GM23338 (cell line): ENCODE data around the gene ILK. TPM values are rescaled to one million over a fixed set of nuclear protein-coding genes. Genes with fewer than 3 reads are reported as not detected.

Source experiments
- EZH2phosphoT487 ChIP-seq: fragments of 200-600 bp; sonication (generic); IDR thresholded peaks from one replicate; pipeline ENCODE4 v1.8.1; 2018; ENCODE audit warnings: antibody characterized with exemption; ENCODE audit not compliant: unreplicated experiment
- ZNF331 ChIP-seq: fragments of 250-450 bp; sonication (Bioruptor Pico); IDR thresholded peaks from 2 replicates; pipeline ENCODE4 v1.5.0; 2020; ENCODE audit warnings: low read depth, mild to moderate bottlenecking, moderate library complexity
- polyA plus RNA-seq: library from polyadenylated mRNA; unstranded; fragments of >200 nt; fragmentation: Nextera tagmentation; extraction: Ambion mirVana; gene quantifications from 2 replicates; pipeline ENCODE4 v1.2.1, GENCODE V29; 2016
- total RNA-seq: library from RNA; depleted of rRNA; stranded (reverse); fragments of >200 nt; shearing (Covaris generic); gene quantifications from 2 replicates; pipeline ENCODE4 v1.2.3, GENCODE V29; 2014
- TF ChIP-seq, protein P1 (sequence below): fragments of 250-450 bp; sonication (Bioruptor Pico); IDR thresholded peaks from 2 replicates; pipeline ENCODE4 v1.5.0; 2020; ENCODE audit warnings: mild to moderate bottlenecking, moderate library complexity
- TF ChIP-seq, protein P2 (sequence below): IDR thresholded peaks from one replicate; pipeline ENCODE4 v1.6.1; 2018; ENCODE audit warnings: antibody characterized with exemption; ENCODE audit not compliant: unreplicated experiment

Gene ILK
- total and polyA plus RNA-seq, 2 experiments from 2014 or later = 62.6 to 91.0 TPM

DNA sequence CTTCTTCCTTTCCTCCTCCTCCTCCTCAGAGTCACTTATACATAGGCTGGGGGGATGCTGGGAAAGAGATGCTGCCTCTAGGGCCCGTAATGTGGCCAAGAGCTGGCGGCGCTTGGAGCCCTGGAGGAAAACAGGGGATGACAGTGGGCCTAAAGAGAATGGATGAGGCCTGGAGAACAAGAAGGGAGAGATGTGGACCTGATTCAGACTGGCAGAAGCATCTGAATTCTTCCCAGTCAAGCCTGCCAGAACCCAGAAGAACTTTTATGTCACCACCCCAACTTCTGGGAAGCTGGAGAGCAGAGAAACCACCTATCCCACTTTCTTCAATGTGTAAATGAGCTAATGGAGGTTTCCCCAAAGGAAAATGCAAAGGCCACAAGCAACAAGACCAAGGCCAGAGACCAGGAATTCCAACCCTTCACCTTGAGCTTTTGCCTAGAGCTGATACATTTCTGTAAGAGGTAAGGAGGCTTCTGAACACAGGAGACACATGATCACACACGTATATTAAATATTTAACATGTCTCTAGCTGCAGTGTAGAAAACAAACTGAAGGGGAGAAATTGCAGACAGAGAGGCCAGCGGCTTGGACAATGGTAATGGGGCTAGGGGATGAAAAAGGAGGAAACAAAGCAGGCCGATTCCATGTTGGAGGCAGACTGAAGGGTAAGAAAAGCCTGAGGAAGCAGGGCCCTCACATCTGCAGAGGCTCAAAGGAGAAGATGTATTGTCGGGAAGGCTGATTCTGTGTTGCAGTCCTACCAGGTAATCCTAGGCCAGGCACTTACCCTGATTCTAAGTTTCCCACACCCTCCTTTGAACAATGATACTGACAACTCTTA is 1.3 kb upstream of the ILK start (continued):
- TF ChIP-seq, protein P1, sequence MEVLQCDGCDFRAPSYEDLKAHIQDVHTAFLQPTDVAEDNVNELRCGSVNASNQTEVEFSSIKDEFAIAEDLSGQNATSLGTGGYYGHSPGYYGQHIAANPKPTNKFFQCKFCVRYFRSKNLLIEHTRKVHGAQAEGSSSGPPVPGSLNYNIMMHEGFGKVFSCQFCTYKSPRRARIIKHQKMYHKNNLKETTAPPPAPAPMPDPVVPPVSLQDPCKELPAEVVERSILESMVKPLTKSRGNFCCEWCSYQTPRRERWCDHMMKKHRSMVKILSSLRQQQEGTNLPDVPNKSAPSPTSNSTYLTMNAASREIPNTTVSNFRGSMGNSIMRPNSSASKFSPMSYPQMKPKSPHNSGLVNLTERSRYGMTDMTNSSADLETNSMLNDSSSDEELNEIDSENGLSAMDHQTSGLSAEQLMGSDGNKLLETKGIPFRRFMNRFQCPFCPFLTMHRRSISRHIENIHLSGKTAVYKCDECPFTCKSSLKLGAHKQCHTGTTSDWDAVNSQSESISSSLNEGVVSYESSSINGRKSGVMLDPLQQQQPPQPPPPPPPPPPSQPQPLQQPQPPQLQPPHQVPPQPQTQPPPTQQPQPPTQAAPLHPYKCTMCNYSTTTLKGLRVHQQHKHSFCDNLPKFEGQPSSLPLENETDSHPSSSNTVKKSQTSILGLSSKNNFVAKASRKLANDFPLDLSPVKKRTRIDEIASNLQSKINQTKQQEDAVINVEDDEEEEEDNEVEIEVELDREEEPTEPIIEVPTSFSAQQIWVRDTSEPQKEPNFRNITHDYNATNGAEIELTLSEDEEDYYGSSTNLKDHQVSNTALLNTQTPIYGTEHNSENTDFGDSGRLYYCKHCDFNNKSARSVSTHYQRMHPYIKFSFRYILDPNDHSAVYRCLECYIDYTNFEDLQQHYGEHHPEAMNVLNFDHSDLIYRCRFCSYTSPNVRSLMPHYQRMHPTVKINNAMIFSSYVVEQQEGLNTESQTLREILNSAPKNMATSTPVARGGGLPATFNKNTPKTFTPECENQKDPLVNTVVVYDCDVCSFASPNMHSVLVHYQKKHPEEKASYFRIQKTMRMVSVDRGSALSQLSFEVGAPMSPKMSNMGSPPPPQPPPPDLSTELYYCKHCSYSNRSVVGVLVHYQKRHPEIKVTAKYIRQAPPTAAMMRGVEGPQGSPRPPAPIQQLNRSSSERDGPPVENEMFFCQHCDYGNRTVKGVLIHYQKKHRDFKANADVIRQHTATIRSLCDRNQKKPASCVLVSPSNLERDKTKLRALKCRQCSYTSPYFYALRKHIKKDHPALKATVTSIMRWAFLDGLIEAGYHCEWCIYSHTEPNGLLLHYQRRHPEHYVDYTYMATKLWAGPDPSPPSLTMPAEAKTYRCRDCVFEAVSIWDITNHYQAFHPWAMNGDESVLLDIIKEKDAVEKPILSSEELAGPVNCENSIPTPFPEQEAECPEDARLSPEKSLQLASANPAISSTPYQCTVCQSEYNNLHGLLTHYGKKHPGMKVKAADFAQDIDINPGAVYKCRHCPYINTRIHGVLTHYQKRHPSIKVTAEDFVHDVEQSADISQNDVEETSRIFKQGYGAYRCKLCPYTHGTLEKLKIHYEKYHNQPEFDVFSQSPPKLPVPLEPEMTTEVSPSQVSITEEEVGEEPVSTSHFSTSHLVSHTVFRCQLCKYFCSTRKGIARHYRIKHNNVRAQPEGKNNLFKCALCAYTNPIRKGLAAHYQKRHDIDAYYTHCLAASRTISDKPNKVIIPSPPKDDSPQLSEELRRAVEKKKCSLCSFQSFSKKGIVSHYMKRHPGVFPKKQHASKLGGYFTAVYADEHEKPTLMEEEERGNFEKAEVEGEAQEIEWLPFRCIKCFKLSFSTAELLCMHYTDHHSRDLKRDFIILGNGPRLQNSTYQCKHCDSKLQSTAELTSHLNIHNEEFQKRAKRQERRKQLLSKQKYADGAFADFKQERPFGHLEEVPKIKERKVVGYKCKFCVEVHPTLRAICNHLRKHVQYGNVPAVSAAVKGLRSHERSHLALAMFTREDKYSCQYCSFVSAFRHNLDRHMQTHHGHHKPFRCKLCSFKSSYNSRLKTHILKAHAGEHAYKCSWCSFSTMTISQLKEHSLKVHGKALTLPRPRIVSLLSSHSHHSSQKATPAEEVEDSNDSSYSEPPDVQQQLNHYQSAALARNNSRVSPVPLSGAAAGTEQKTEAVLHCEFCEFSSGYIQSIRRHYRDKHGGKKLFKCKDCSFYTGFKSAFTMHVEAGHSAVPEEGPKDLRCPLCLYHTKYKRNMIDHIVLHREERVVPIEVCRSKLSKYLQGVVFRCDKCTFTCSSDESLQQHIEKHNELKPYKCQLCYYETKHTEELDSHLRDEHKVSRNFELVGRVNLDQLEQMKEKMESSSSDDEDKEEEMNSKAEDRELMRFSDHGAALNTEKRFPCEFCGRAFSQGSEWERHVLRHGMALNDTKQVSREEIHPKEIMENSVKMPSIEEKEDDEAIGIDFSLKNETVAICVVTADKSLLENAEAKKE (CRISPR knock-in tag) = no peak
- TF ChIP-seq EZH2phosphoT487 (no peak), ZNF331 (no peak)
- TF ChIP-seq, protein P2, sequence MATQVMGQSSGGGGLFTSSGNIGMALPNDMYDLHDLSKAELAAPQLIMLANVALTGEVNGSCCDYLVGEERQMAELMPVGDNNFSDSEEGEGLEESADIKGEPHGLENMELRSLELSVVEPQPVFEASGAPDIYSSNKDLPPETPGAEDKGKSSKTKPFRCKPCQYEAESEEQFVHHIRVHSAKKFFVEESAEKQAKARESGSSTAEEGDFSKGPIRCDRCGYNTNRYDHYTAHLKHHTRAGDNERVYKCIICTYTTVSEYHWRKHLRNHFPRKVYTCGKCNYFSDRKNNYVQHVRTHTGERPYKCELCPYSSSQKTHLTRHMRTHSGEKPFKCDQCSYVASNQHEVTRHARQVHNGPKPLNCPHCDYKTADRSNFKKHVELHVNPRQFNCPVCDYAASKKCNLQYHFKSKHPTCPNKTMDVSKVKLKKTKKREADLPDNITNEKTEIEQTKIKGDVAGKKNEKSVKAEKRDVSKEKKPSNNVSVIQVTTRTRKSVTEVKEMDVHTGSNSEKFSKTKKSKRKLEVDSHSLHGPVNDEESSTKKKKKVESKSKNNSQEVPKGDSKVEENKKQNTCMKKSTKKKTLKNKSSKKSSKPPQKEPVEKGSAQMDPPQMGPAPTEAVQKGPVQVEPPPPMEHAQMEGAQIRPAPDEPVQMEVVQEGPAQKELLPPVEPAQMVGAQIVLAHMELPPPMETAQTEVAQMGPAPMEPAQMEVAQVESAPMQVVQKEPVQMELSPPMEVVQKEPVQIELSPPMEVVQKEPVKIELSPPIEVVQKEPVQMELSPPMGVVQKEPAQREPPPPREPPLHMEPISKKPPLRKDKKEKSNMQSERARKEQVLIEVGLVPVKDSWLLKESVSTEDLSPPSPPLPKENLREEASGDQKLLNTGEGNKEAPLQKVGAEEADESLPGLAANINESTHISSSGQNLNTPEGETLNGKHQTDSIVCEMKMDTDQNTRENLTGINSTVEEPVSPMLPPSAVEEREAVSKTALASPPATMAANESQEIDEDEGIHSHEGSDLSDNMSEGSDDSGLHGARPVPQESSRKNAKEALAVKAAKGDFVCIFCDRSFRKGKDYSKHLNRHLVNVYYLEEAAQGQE = no peak
